NK-92 (cell line): Measurements from ENCODE around the gene RTL5.
"Not testable (repeated sequence)": the region's sequence is repeated elsewhere in the genome, so short reads cannot be mapped to it uniquely, and the experiment has no call there.

Experiments used
- DNase-seq: peaks from one replicate; lab custom pipeline; 2025; ENCODE audit not compliant: unreplicated experiment; lab: John Stamatoyannopoulos, UW

RTL5 gene

DNA sequence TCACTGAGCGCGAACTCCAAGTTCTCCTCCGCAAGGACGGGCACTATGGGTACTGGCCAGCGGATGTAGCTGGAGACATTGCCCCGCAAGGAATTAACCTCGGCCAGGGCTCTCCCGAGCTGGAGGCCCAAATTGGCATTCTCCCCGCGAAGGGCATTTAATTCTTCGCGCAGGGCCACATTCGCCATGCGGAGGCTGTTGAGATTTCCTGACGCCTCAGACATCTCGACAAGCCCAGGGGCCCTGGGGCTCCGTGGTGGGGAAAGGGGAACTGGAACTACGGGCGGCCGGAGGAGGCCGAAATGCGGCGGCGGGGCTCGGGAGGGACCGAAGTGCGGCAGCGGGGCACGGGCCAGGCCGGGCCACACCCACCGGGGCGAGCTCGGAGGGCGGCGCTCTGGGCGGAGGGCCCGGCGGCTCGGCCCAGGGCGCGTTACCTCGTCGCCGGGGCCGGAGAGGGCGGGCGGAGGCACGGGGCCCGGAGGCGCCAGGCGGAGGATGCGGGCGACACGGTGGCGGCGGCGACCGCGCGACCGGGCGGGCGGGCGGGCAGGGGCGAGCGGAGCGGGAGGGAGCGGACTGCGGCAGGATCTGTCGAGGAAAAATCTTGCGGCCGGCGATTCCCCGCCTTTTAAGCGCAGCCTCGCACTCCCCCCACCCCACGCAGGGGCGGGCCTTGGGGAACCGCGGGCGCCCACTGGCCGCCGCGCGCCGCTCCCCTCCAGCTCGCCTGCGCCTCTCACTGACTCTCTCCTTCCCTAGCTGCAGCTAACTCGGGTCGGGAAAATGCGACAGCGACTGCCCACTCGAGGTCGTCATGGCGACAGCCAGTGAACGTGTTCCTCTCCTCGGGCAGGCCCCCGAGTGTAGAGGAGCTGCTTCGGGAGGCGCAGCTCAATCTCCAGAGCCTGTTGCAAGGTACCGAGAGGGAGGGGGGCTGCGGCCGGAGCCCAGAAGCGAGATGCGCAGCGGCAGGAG lies at the start of gene RTL5:
RTL5 (minus strand) TSS at position 599 of the 978 bp plus-strand sequence.
- no peak for DNase-seq

- DNase-seq = no peak
Measured at GRCh38 chrX:72180539-72180938, 48.8 kb upstream of the RTL5 start.

DNA sequence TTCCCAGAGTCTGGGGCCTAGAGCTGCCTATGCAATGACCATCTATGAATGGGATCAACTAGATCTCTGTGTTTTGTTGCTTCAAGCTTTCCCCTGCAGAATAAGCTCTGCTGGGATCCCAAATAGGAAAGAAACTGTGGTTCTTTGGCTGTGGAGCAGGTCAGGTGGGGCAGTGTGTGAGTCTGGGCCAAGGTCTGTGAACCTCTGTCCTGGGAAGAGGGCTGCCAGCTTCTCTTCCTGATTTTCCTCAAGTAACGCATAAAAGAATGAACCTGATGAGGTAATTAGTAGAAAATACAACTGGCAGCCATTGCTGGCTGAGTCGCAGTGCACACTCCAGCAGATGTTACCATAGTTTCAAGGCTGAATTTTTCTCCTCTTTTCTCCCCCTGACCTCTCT lies 45.3 kb upstream of the RTL5 start:
- no peak for DNase-seq

GRCh38 chrX:72176289-72176688 lies 44.6 kb upstream of the RTL5 start:
- not testable (repeated sequence) for DNase-seq

DNA sequence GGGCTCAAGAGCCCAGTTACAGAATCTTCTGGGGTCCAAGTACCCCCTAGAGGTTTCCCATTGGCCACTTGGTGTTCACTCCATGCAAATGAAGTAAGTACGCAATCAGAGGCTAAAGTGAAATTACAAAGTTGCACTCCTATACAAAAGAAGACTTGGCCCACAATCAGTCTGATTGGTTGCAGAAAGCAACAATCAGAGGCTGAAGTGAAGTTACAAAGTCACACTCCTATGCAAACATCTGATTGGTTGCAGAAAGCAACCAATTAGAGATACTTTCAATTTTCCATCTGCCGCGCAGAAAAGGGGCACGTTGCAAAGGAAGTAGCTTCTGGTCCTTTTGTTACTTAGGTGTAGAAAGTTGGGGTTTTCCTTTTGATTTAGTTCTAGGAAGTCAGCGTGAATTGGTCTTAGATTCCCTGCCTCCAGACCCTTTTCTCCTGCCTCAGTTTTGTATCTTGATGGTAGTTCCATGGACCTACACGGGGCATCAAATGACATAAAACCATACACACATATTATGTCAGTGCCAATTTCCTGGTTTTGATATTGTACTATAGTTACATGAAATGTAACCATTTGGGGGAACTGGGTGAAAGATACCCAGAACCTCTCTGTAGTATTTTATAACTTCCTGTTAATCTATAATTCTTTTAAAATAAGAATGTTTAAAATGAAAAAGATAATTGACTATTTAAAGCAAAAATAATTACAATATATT lies 37.5 kb upstream of the RTL5 start:
- no peak for DNase-seq

GRCh38 chrX:72165551-72165950 lies 33.8 kb upstream of the RTL5 start:
- DNase-seq = no peak

GRCh38 chrX:72159769-72160168 lies 28.1 kb upstream of the RTL5 start:
- DNase-seq = no peak

DNA sequence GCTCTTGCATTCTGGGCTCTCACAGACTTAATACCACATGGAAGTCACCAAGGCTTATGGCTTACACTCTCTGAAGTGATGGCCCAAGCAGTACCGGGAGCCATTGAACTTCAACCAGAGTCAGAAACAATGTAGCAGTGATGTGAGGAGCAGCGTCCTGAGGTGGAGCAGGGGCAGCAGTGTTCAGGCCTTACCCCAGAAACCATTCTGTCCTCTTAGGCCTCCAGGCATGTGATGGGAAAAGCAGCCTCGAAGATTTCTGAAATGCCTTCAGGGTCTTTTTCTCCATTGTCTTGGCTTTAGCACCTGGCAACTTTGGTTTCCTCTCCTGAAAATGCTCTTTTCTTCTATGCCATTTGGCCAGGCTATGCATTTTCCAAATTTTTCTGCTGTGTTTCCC lies 27.1 kb upstream of the RTL5 start:
- DNase-seq = no peak

DNA sequence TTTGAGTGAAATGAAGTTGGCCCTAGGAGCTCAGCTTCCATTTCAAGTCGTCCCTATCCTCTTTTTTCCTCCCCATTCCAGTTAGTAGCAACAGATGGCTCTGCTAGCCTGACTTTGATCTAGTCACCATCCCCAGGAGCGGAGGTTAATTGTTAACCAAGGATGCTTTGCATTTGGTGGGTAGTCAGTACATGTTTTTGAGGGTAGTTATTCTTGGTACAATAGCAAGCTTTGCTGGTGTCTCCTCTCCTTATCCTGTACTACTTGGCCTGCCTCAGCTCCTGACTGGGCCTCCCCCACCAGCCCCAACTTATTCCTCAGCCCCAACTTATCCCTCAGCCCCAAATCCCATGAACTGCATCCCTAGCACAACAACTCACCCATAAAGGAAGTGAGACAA lies 14.8 kb upstream of the RTL5 start:
- DNase-seq = no peak

GRCh38 chrX:72145181-72145580 lies 13.5 kb upstream of the RTL5 start:
- no peak for DNase-seq

GRCh38 chrX:72143609-72143907 lies 11.8 kb upstream of the RTL5 start:
- no peak for DNase-seq

DNA sequence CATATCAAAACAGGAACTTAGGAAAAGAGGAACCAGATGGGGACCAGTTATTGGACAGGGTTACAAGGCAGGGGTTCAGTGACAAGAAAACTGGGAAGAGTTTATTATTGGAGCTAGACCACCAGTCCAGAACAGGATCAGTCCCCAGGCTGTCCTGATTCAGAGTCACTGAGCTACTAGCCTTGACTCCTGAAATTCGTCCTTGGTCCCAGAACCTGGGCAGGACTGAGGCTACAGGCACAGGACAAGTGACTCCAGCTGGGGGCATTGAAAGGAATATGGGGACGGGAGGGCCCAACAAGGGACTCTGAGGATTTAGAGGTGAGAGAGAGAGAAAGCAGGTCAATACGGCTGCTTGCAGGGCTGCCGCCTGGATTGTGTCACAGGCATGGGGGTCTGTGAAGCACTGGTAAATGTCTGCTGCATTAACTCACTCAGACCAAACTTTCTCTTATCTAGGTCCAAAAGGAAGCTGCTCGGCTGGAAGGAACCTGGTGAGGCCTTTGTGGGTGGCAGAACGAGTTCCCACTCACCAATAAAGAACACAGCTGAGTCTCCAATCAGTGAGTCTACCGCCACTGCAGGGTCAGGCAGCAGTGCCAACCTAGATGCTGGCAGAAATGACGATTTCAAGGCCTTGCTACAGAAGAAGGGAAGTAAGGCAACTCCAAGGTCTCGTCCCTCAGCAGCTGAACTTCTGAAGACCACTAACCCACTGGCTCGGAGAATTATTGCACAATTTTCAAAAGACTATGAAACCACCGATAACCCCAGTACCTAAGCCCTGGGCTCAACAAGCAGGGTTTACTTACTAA lies 11.3 kb upstream of the RTL5 start:
- DNase-seq = no peak

- no peak for DNase-seq
Measured at GRCh38 chrX:72142094-72142793, 10.5 kb upstream of the RTL5 start.

- DNase-seq = no peak
Measured at GRCh38 chrX:72141372-72142004, 9.8 kb upstream of the RTL5 start.

- DNase-seq = no peak
Measured at GRCh38 chrX:72139538-72139937, 7.8 kb upstream of the RTL5 start.

- no peak for DNase-seq
Measured at GRCh38 chrX:72137846-72138495, 6.3 kb upstream of the RTL5 start.

- no peak for DNase-seq
Measured at GRCh38 chrX:72133851-72134546, 2.3 kb upstream of the RTL5 start.

GRCh38 chrX:72132456-72132855 lies 741 bp upstream of the RTL5 start:
- DNase-seq = no peak

- no peak for DNase-seq
Measured at GRCh38 chrX:72130762-72131250, 909 bp downstream of the RTL5 start.
